ENCODE measurements around the gene FBXO28. TPM values are rescaled to one million over a fixed set of nuclear protein-coding genes. Genes with fewer than 3 reads are reported as not detected.

FBXO28 gene
- polyA plus RNA-seq, 1 donor from 2014 or later: 20.3 TPM

DNA sequence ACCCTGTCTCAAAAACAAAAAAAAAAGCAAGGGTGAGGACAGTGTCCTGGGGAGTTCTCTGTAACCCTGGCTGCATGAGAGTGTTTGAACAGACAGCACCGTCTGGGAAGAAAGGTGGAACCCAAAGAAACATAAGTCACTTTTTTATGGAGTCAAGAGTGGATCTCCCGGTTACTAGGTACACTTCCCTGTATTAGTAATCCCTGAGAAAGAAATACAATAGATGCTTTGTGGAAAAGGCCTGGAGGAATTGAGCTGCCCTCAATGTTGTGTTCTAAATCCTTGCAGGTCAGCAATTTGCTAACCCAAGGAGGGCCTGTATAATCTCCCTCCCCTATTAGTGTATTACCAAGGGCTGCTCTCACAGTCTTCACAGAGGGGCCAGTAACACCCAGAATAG lies 85.8 kb downstream of the FBXO28 start (continued):
- TF ChIP-seq SMC3 (conservative IDR thresholded peaks at IDR 0.05; ENCODE audit: poor library complexity): no peak

DNA sequence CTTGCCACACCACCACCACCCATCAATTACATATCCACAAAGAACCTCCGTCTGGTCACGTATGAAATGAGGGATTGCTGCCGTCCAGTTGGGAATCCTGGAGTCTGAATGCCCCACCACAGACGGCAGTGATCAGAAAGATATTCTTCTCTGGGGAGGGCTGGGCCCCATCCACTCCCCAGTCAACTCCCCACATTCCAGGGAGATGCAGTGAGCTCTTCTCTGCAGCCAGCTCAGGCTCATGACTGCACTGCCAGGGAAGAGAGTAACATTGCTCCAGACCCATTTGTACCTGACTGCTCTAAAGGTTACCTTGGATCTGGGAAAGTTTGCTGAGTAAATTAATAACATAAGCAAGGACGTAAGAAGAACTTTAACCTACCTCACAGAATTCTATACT lies 87.5 kb downstream of the FBXO28 start:
- Histone ChIP-seq H3K27ac (ENCODE audit: low read length) (no peak overlapping the region), H3F3A (ENCODE audit: insufficient read depth, low read length, poor library complexity, severe bottlenecking) (no peaks in the 10 kb centered on the region), H4K20me1 (ENCODE audit: insufficient read depth) (no peaks in the 10 kb centered on the region), H2AFZ (ENCODE audit: low read depth, low read length) (no peak overlapping the region), H3K9ac (ENCODE audit: low read length) (no peak overlapping the region), H3K79me2 (replicated peaks; ENCODE audit: insufficient read depth, low read length) (no peaks in the 10 kb centered on the region), H3K4me2 (ENCODE audit: low read length) (no peak overlapping the region), H3K9me3 (ENCODE audit: low read length) (no peaks in the 10 kb centered on the region), H3K9me2 (ENCODE audit: insufficient read depth, low read length) (no peaks in the 10 kb centered on the region), H3K4me3 (ENCODE audit: low read length) (no peak overlapping the region), H3K27me3 (ENCODE audit: insufficient read depth, low read depth, low read length) (no peaks in the 10 kb centered on the region), H3K36me3 (ENCODE audit: insufficient read depth, low read length) (no peaks in the 10 kb centered on the region)
- TF ChIP-seq MXI1 (conservative IDR thresholded peaks at IDR 0.05; ENCODE audit: poor library complexity, severe bottlenecking): no peak
- no peak for TF ChIP-seq EZH2 (IDR thresholded peaks at IDR 0.05; ENCODE audit: borderline replicate concordance, insufficient read depth, low read length, poor library complexity, severe bottlenecking)
- no peak for TF ChIP-seq EP300 (conservative IDR thresholded peaks at IDR 0.05; ENCODE audit: poor library complexity, severe bottlenecking)
- TF ChIP-seq, protein P1, sequence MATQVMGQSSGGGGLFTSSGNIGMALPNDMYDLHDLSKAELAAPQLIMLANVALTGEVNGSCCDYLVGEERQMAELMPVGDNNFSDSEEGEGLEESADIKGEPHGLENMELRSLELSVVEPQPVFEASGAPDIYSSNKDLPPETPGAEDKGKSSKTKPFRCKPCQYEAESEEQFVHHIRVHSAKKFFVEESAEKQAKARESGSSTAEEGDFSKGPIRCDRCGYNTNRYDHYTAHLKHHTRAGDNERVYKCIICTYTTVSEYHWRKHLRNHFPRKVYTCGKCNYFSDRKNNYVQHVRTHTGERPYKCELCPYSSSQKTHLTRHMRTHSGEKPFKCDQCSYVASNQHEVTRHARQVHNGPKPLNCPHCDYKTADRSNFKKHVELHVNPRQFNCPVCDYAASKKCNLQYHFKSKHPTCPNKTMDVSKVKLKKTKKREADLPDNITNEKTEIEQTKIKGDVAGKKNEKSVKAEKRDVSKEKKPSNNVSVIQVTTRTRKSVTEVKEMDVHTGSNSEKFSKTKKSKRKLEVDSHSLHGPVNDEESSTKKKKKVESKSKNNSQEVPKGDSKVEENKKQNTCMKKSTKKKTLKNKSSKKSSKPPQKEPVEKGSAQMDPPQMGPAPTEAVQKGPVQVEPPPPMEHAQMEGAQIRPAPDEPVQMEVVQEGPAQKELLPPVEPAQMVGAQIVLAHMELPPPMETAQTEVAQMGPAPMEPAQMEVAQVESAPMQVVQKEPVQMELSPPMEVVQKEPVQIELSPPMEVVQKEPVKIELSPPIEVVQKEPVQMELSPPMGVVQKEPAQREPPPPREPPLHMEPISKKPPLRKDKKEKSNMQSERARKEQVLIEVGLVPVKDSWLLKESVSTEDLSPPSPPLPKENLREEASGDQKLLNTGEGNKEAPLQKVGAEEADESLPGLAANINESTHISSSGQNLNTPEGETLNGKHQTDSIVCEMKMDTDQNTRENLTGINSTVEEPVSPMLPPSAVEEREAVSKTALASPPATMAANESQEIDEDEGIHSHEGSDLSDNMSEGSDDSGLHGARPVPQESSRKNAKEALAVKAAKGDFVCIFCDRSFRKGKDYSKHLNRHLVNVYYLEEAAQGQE (IDR thresholded peaks at IDR 0.05; ENCODE audit: borderline replicate concordance): no peak
- TF ChIP-seq TAF1 (IDR thresholded peaks at IDR 0.05; ENCODE audit: low read depth): no peak
- no peak for TF ChIP-seq RAD21 (conservative IDR thresholded peaks at IDR 0.05)
- no peak for TF ChIP-seq SMC3 (conservative IDR thresholded peaks at IDR 0.05; ENCODE audit: poor library complexity)
- TF ChIP-seq POLR2AphosphoS5 (IDR thresholded peaks at IDR 0.05): no peak
- TF ChIP-seq, protein P2, sequence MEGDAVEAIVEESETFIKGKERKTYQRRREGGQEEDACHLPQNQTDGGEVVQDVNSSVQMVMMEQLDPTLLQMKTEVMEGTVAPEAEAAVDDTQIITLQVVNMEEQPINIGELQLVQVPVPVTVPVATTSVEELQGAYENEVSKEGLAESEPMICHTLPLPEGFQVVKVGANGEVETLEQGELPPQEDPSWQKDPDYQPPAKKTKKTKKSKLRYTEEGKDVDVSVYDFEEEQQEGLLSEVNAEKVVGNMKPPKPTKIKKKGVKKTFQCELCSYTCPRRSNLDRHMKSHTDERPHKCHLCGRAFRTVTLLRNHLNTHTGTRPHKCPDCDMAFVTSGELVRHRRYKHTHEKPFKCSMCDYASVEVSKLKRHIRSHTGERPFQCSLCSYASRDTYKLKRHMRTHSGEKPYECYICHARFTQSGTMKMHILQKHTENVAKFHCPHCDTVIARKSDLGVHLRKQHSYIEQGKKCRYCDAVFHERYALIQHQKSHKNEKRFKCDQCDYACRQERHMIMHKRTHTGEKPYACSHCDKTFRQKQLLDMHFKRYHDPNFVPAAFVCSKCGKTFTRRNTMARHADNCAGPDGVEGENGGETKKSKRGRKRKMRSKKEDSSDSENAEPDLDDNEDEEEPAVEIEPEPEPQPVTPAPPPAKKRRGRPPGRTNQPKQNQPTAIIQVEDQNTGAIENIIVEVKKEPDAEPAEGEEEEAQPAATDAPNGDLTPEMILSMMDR (IDR thresholded peaks at IDR 0.05; ENCODE audit: poor library complexity, severe bottlenecking): no peak

DNA sequence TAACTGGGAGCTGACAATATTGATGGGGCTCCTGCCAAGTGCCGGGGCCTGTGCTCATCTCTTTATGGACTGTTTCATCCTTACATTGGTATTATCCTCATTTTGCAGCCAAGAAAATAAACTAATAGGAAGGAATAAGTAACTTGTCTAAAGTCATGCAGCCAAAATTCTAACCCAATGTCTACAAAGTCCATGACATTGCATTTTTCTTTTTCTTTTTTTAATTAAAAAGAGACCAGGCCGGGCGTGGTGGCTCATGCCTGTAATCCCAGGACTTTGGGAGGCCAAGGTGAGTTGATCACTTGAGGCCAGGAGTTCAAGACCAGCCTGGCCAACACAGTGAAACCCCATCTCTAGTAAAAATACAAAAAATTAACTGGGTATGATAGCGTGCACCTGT lies 87.9 kb downstream of the FBXO28 start:
- TF ChIP-seq, protein P1 (IDR thresholded peaks at IDR 0.05; ENCODE audit: borderline replicate concordance): no peak
- TF ChIP-seq SMC3 (conservative IDR thresholded peaks at IDR 0.05; ENCODE audit: poor library complexity) (no peak), RAD21 (conservative IDR thresholded peaks at IDR 0.05) (no peak), POLR2AphosphoS5 (IDR thresholded peaks at IDR 0.05) (no peak), MXI1 (conservative IDR thresholded peaks at IDR 0.05; ENCODE audit: poor library complexity, severe bottlenecking) (no peak), EP300 (conservative IDR thresholded peaks at IDR 0.05; ENCODE audit: poor library complexity, severe bottlenecking) (no peak), EZH2 (IDR thresholded peaks at IDR 0.05; ENCODE audit: borderline replicate concordance, insufficient read depth, low read length, poor library complexity, severe bottlenecking) (no peak), TAF1 (IDR thresholded peaks at IDR 0.05; ENCODE audit: low read depth) (no peak)
- TF ChIP-seq, protein P2 (IDR thresholded peaks at IDR 0.05; ENCODE audit: poor library complexity, severe bottlenecking): no peak
- Histone ChIP-seq H3K4me2 (ENCODE audit: low read length) (no peak overlapping the region), H3K4me3 (ENCODE audit: low read length) (no peak overlapping the region), H3K36me3 (ENCODE audit: insufficient read depth, low read length) (no peaks in the 10 kb centered on the region), H3K27me3 (ENCODE audit: insufficient read depth, low read depth, low read length) (no peaks in the 10 kb centered on the region), H3K9me3 (ENCODE audit: low read length) (no peaks in the 10 kb centered on the region), H3K9me2 (ENCODE audit: insufficient read depth, low read length) (no peaks in the 10 kb centered on the region), H2AFZ (ENCODE audit: low read depth, low read length) (no peak overlapping the region), H3K27ac (ENCODE audit: low read length) (no peak overlapping the region), H4K20me1 (ENCODE audit: insufficient read depth) (no peaks in the 10 kb centered on the region), H3K9ac (ENCODE audit: low read length) (no peak overlapping the region), H3F3A (ENCODE audit: insufficient read depth, low read length, poor library complexity, severe bottlenecking) (no peaks in the 10 kb centered on the region), H3K79me2 (replicated peaks; ENCODE audit: insufficient read depth, low read length) (no peaks in the 10 kb centered on the region)
